ENCODE measurements around the gene FHL2. TPM values are rescaled to one million over a fixed set of nuclear protein-coding genes. Genes with fewer than 3 reads are reported as not detected.

Gene FHL2
- polyA plus RNA-seq, 3 donors = 0.03 TPM; not detected in 1

- Histone ChIP-seq H3K4me1 (ENCODE audit: control insufficient read depth in 1 of 2, insufficient read depth in 2 of 2, low read length in 2 of 2) (no peaks in the 10 kb centered on the region), H3K27me3 (ENCODE audit: control insufficient read depth in 2 of 2, insufficient read depth in 2 of 2, low read length in 2 of 2) (no peaks in the 10 kb centered on the region), H2AFZ (ENCODE audit: insufficient read depth, low read depth, low read length, poor library complexity, severe bottlenecking) (no peak overlapping the region), H3K27ac (ENCODE audit: low read depth in 1 of 2, low read length in 2 of 2) (no peak overlapping the region), H3K4me2 (replicated peaks; ENCODE audit: extremely low read depth, low read length, poor library complexity, severe bottlenecking) (no peak overlapping the region), H3K9ac (ENCODE audit: insufficient read depth, low read length, poor library complexity, severe bottlenecking) (no peak overlapping the region), H3K79me2 (ENCODE audit: insufficient read depth, low read length) (no peaks in the 10 kb centered on the region), H3K4me3 (replicated peaks in 1 of 3; ENCODE audit: low read depth in 2 of 3, low read length in 3 of 3) (no peak overlapping the region), H3K36me3 (replicated peaks in 1 of 2; ENCODE audit: control insufficient read depth in 1 of 2, insufficient read depth in 2 of 2, low read length in 2 of 2) (no peaks in the 10 kb centered on the region), H3K9me3 (replicated peaks in 1 of 2; ENCODE audit: control insufficient read depth in 1 of 2, insufficient read depth in 1 of 2, low read length in 2 of 2) (no peaks in the 10 kb centered on the region), H4K20me1 (ENCODE audit: insufficient read depth, low read length) (no peaks in the 10 kb centered on the region)
- no peak overlapping the region for H3K27ac Mint-ChIP-seq
- intact Hi-C loops (cut with micrococcal nuclease) = no loop called here
- H3K27me3 Mint-ChIP-seq (ENCODE audit: low read depth in 3 of 3) = peaks cover 5 to 10% (median 7%) of the 10 kb centered on the region in 3 donors
- no peak for TF ChIP-seq CTCF (IDR thresholded peaks at IDR 0.05)
- no peak overlapping the region for H3K4me3 Mint-ChIP-seq
- 96% methylated on average over 5 of the region's 8 CpGs for WGBS (ENCODE audit: insufficient coverage)
- no peaks in the 10 kb centered on the region for H3K9me3 Mint-ChIP-seq
- no peak for DNase-seq
- no peaks in the 10 kb centered on the region for H3K4me1 Mint-ChIP-seq
- H3K36me3 Mint-ChIP-seq = no peaks in the 10 kb centered on the region
These were observed 9.9 kb downstream of the FHL2 start for GRCh38 chr2:105388971-105389381.

GRCh38 chr2:105387225-105387624 is 11.6 kb downstream of the FHL2 start:
- 100% methylated on average over 1 of the region's 4 CpGs for WGBS (ENCODE audit: insufficient coverage)
- Mint-ChIP-seq H3K4me3 (no peak overlapping the region), H3K4me1 (peaks cover 8% of the 10 kb centered on the region)

More at GRCh38 chr2:105387225-105387624, 11.6 kb downstream of the FHL2 start:
- no peaks in the 10 kb centered on the region for H3K79me2 ChIP-seq (ENCODE audit: insufficient read depth, low read length)
- no peaks in the 10 kb centered on the region for H3K9me3 Mint-ChIP-seq
- H3K9ac ChIP-seq (ENCODE audit: insufficient read depth, low read length, poor library complexity, severe bottlenecking) = no peak overlapping the region
- H2AFZ ChIP-seq (ENCODE audit: insufficient read depth, low read depth, low read length, poor library complexity, severe bottlenecking) = no peak overlapping the region
- TF ChIP-seq CTCF (IDR thresholded peaks at IDR 0.05) = no peak
- H3K27me3 Mint-ChIP-seq (ENCODE audit: low read depth in 3 of 3) = peaks cover 1 to 6% (median 4%) of the 10 kb centered on the region in 3 donors
- no peak overlapping the region for H3K27ac Mint-ChIP-seq
- H3K27me3 ChIP-seq (ENCODE audit: control insufficient read depth in 2 of 2, insufficient read depth in 2 of 2, low read length in 2 of 2) = no peaks in the 10 kb centered on the region
- no peak overlapping the region for H3K27ac ChIP-seq (ENCODE audit: low read depth in 1 of 2, low read length in 2 of 2)
- intact Hi-C loops (cut with micrococcal nuclease) = no loop called here
- no peaks in the 10 kb centered on the region for H4K20me1 ChIP-seq (ENCODE audit: insufficient read depth, low read length)
- no peak for DNase-seq
- H3K4me3 ChIP-seq (replicated peaks in 1 of 3; ENCODE audit: low read depth in 2 of 3, low read length in 3 of 3) = no peak overlapping the region
- H3K4me2 ChIP-seq (replicated peaks; ENCODE audit: extremely low read depth, low read length, poor library complexity, severe bottlenecking) = no peak overlapping the region
- H3K4me1 ChIP-seq (ENCODE audit: control insufficient read depth in 1 of 2, insufficient read depth in 2 of 2, low read length in 2 of 2) = peaks cover 7 to 10% of the 10 kb centered on the region in 2 donors
- no peaks in the 10 kb centered on the region for H3K36me3 ChIP-seq (replicated peaks in 1 of 2; ENCODE audit: control insufficient read depth in 1 of 2, insufficient read depth in 2 of 2, low read length in 2 of 2)
- H3K9me3 ChIP-seq (replicated peaks in 1 of 2; ENCODE audit: control insufficient read depth in 1 of 2, insufficient read depth in 1 of 2, low read length in 2 of 2) = no peaks in the 10 kb centered on the region
- H3K36me3 Mint-ChIP-seq = no peaks in the 10 kb centered on the region
